Natural killer cell (primary cell): Measurements from ENCODE around the gene ZNF146. TPM values are rescaled to one million over a fixed set of nuclear protein-coding genes. Genes with fewer than 3 reads are reported as not detected.
"Not testable (repeated sequence)": the region's sequence is repeated elsewhere in the genome, so short reads cannot be mapped to it uniquely, and the experiment has no call there.

Source experiments
- ATAC-seq, 3 donors: fragments of 150-1000 bp in 2 of 3; fragments of 200-7000 bp in 1 of 3; cut with Tn5 transposase; 1 replicate in 1 of 3; 2 replicates in 2 of 3; pipeline ENCODE4 v1.10.0; 2021; ENCODE audit warnings: mild to moderate bottlenecking in 2 of 3, moderate library complexity in 2 of 3
- DNase-seq, 2 donors: peaks; one replicate each; pipeline versions ENCODE4 v3.0.0 to v3.0.0-alpha.2; 2013 to 2021; ENCODE audit warnings: mixed read lengths in 1 of 2
- H3K27ac ChIP-seq: one replicate; pipeline ENCODE4 v1.5.1; 2013; ENCODE audit warnings: mild to moderate bottlenecking, low read length
- H3K27me3 ChIP-seq: one replicate; pipeline ENCODE4 v1.6.1; 2013; ENCODE audit warnings: low read length; ENCODE audit not compliant: control insufficient read depth, insufficient read depth
- H3K36me3 ChIP-seq: one replicate; pipeline ENCODE4 v1.6.1; 2013; ENCODE audit warnings: low read length; ENCODE audit not compliant: control insufficient read depth, insufficient read depth
- H3K4me1 ChIP-seq: one replicate; pipeline ENCODE4 v1.6.1; 2013; ENCODE audit warnings: low read length; ENCODE audit not compliant: control insufficient read depth, insufficient read depth
- H3K4me3 ChIP-seq: one replicate; pipeline ENCODE4 v1.5.1; 2013; ENCODE audit warnings: low read length
- H3K9me3 ChIP-seq: one replicate; pipeline ENCODE4 v1.6.1; 2013; ENCODE audit warnings: low read length; ENCODE audit not compliant: control insufficient read depth, insufficient read depth
- H3K27ac Mint-ChIP-seq, 2 donors: one replicate each; pipeline ENCODE4 v1.8.0; 2022; ENCODE audit warnings: mild to moderate bottlenecking in 2 of 2, mixed read lengths in 2 of 2, moderate library complexity in 1 of 2
- H3K27me3 Mint-ChIP-seq, 2 donors: one replicate each; pipeline ENCODE4 v1.8.0; 2022; ENCODE audit warnings: low read depth in 2 of 2, mixed read lengths in 2 of 2
- H3K36me3 Mint-ChIP-seq: one replicate; pipeline ENCODE4 v1.8.0; 2022; ENCODE audit warnings: mixed read lengths
- H3K4me1 Mint-ChIP-seq, 2 donors: one replicate each; pipeline ENCODE4 v1.8.0; 2022; ENCODE audit warnings: mixed read lengths in 2 of 2
- H3K4me3 Mint-ChIP-seq: one replicate; pipeline ENCODE4 v1.8.0; 2022; ENCODE audit warnings: mild to moderate bottlenecking, moderate library complexity, mixed read lengths
- H3K9me3 Mint-ChIP-seq, 2 donors: one replicate each; pipeline ENCODE4 v1.8.0; 2022; ENCODE audit warnings: mixed read lengths in 2 of 2
- WGBS: methylation state at CpG from one replicate; pipeline ENCODE4 v1.1.7; 2013; ENCODE audit warnings: missing lambda C conversion rate; ENCODE audit not compliant: insufficient coverage; 5-methylcytosine and 5-hydroxymethylcytosine counted together
- intact Hi-C: fragments of 100-400 bp; cut with micrococcal nuclease; formaldehyde crosslinking; loops from one replicate; pipeline ENCODE4 v1.14.2; 2022
- total RNA-seq, 4 donors: library from RNA; stranded (reverse); fragments of 120-200 nt in 1 of 4; gene quantifications; one replicate each; pipeline versions ENCODE4 v1.2.3 to v1.2.4, GENCODE V29; 2013 to 2022
- TF ChIP-seq, protein P1 (sequence below): fragments of 200-600 bp; IDR thresholded peaks from one replicate; pipeline ENCODE4 v1.8.0; 2022; ENCODE audit warnings: antibody characterized with exemption

ZNF146 gene
- total RNA-seq: 10 to 100 TPM; 20.3 to 37.3 (median 21.5) TPM
- 87.5 TPM for total RNA-seq (2013)

DNA sequence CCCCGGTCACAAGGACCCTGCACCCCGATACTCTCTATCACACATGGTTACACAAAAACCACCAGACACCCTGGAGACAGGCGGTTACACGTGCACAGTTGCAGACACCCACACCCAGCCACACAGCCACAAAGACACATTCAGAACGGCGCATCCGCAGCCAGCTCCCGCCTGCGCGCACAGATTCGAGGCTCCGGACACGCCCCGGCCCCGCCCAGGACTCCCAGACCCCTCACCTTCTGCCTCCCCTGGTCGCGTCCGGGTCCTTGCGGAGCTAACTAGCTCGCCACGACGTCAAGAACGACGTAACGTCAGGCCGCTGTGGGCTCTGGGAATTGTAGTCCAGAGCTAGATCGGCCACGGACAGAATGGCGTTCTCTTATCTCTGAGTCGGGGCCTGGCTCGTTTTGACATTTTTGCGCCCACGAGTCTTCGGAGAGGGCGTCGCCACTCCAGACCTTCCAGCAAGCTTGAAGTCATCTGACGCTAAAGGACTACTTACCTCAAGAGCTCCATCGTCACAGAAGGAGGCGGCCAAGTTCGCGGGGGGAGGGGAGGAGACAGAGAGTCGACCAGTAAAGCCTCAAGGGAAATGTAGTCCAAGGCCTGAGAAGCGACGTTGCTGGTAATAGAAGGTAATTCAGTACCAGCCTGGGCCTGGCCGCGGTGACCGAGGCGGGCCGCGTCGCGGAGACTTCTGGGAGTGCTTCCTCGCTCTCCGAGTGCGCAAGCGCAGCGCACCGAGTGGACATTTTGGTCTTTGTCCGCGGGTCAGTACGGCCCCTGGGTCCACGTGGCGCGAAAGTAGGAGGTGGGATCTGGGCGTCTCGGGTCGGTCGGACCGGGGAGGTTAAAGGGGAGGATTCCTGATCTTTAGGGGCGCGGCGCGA, at the start of gene ZNF146, which contains the start of gene ZNF565:
Gene ZNF146, plus strand, starts transcription at position 721 of the 890 bp plus-strand sequence. CDS start 21,335 bp downstream, outside the sequence.
Gene ZNF565, minus strand, starts transcription at position 280 of the 890 bp plus-strand sequence. CDS start 12,680 bp downstream, outside the sequence.
- Mint-ChIP-seq H3K9me3 (no peaks in the 10 kb centered on the region), H3K4me3 (no peak within 1 kb of the TSS), H3K4me1 (peaks cover 12 to 14% of the 10 kb centered on the region in 2 donors), H3K27ac (no peak within 1 kb of the TSS), H3K27me3 (no peaks in the 10 kb centered on the region), H3K36me3 (peaks cover 6% of the 10 kb centered on the region)
- H3K4me1 ChIP-seq: peaks cover 18% of the 10 kb centered on the region
- DNase-seq (peak; percentile 90 to 97), ATAC-seq (peak; percentile 81 to 95 (median 86))
- H3K27ac ChIP-seq: peak within 1 kb of the TSS; percentile 91
- no peaks in the 10 kb centered on the region for H3K27me3 ChIP-seq
- H3K36me3 ChIP-seq: peaks cover 3% of the 10 kb centered on the region
- intact Hi-C loops: loop anchor here (1.0 to 10.0 kb wide), 11 partner anchors 74 to 1565 kb away; partner anchors contain the start of genes CAPNS1, TBCB, THAP8 and WDR62
- H3K9me3 ChIP-seq: no peaks in the 10 kb centered on the region
- peak within 1 kb of the TSS; percentile 92 for H3K4me3 ChIP-seq
- WGBS: under 1% methylated on average over 73 of the region's 73 CpGs
- TF ChIP-seq, protein P1, sequence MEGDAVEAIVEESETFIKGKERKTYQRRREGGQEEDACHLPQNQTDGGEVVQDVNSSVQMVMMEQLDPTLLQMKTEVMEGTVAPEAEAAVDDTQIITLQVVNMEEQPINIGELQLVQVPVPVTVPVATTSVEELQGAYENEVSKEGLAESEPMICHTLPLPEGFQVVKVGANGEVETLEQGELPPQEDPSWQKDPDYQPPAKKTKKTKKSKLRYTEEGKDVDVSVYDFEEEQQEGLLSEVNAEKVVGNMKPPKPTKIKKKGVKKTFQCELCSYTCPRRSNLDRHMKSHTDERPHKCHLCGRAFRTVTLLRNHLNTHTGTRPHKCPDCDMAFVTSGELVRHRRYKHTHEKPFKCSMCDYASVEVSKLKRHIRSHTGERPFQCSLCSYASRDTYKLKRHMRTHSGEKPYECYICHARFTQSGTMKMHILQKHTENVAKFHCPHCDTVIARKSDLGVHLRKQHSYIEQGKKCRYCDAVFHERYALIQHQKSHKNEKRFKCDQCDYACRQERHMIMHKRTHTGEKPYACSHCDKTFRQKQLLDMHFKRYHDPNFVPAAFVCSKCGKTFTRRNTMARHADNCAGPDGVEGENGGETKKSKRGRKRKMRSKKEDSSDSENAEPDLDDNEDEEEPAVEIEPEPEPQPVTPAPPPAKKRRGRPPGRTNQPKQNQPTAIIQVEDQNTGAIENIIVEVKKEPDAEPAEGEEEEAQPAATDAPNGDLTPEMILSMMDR: no peak

DNA sequence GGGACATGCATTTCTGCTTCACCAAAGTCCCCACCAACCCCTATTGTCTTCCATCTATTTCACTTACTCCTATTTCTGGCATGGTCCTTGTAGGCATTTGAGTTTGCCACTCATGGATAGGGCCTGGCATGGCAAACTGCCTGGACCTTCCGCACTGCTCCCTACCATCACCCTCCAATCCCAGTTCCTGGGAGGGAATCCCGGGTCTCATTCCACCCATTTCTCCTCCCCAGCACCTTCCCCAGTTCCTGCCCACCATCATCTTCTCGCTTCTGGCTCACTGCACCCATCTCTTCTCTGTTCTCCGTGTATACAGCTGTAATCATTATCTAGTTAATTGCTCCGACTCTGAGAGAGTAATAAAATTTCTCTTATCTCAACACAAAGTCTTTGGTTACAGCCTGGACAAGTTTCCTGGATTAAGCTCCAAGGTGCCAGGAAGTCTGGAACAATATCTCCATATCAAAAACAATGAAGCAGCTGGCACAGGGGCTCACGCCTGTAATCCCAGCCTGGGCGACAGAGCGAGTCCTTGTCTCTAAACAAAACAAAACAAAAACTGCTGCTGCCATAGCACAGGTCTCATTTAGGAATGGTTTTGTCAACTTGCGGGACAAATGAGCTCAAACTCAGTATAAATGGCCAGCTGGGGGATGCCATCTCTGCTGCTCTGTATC, 45.7 kb upstream of the ZNF146 start:
- no peak for ATAC-seq
- intact Hi-C loops: no loop called here
- Histone ChIP-seq H3K4me1 (peaks cover 5% of the 10 kb centered on the region), H3K27me3 (no peaks in the 10 kb centered on the region), H3K36me3 (no peaks in the 10 kb centered on the region), H3K9me3 (no peaks in the 10 kb centered on the region), H3K27ac (no peak overlapping the region), H3K4me3 (no peak overlapping the region)
- TF ChIP-seq, protein P1: no peak
- DNase-seq: no peak
- H3K4me1 Mint-ChIP-seq: peaks cover 0 to 5% of the 10 kb centered on the region in 2 donors
- no peak overlapping the region for H3K4me3 Mint-ChIP-seq
- H3K27ac Mint-ChIP-seq: no peak overlapping the region
- H3K36me3 Mint-ChIP-seq: no peaks in the 10 kb centered on the region
- 86% methylated on average over 9 of the region's 9 CpGs for WGBS
- no peaks in the 10 kb centered on the region for H3K27me3 Mint-ChIP-seq
- no peaks in the 10 kb centered on the region for H3K9me3 Mint-ChIP-seq

DNA sequence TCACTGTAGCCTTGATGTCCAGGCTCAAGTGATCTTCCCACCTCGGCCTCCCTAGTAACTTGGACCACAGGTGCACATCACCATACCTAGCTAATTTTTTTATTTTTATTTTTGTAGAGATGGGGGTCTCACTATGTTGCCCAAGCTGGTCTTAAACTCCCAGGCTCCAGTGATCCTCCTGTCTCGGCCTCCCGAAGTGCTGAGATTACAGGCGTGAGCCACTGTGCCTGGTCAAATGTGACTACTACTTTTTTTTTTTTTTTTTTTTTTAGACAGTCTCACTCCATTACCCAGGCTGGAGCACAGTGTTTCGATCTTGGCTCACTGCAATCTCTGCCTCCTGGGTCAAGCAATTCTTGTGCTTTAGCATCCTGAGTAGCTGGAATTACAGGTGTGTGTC, 42.1 kb upstream of the ZNF146 start:
- Mint-ChIP-seq H3K9me3 (no peaks in the 10 kb centered on the region), H3K4me3 (no peak overlapping the region), H3K4me1 (peaks cover 0 to 5% of the 10 kb centered on the region in 2 donors), H3K27ac (no peak overlapping the region), H3K27me3 (no peaks in the 10 kb centered on the region), H3K36me3 (no peaks in the 10 kb centered on the region)
- WGBS: 96% methylated on average over 3 of the region's 5 CpGs
- no peaks in the 10 kb centered on the region for H3K27me3 ChIP-seq
- no peak overlapping the region for H3K27ac ChIP-seq
- intact Hi-C loops: loop anchor here (5.0 kb wide), 1 partner anchor 221 kb away; no protein-coding TSS in a partner anchor
- no peak for DNase-seq
- no peak for ATAC-seq
- H3K36me3 ChIP-seq: no peaks in the 10 kb centered on the region
- no peak overlapping the region for H3K4me3 ChIP-seq
- peaks cover 5% of the 10 kb centered on the region for H3K4me1 ChIP-seq
- no peaks in the 10 kb centered on the region for H3K9me3 ChIP-seq
- TF ChIP-seq, protein P1: no peak

DNA sequence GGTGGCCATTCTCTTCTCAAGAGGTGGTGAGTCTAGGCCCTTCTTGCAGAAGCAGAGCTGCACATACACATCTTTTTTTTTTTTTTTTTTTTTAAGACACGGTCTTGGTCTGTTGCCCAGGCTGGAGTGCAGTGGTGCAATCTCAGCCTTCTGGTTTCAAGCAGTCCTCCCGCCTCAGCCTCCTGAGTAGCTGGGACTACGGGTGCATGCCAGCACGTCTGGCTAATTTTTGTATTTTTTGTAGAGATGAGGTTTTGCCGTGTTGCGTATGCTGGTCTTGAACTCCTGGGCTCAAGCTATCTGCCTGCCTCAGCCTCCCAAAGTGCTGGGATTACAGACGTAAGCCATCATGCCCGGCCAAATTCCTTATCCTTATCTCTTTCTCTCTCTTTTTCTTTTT, 41.1 kb upstream of the ZNF146 start:
- H3K36me3 Mint-ChIP-seq, DNase-seq, ATAC-seq, H3K9me3 ChIP-seq, H3K4me3 ChIP-seq, H3K9me3 Mint-ChIP-seq, H3K36me3 ChIP-seq, H3K4me1 Mint-ChIP-seq, H3K27me3 Mint-ChIP-seq, H3K27me3 ChIP-seq, H3K27ac ChIP-seq, H3K27ac Mint-ChIP-seq, H3K4me1 ChIP-seq, H3K4me3 Mint-ChIP-seq: not testable (repeated sequence)
- intact Hi-C loops: loop anchor here (5.0 kb wide), 1 partner anchor 222 kb away; no protein-coding TSS in a partner anchor
- WGBS: 93% methylated on average over 8 of the region's 8 CpGs

DNA sequence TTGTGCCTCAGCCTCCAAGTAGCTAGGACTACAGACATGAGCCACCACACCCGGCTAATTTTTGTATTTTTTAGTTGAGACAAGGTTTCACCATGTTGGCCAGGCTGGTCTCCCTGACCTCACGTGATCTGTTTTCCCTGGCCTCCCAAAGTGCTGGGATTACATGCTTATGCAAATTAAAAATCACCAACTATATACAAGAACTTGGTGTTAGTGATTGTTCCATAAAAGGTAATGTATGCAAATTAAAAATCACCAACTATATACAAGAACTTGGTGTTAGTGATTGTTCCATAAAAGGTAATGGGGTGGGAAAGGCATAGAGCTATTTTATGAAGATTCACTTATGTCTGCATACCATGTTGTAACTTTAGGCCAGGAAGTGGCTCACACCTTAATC, 35.8 kb upstream of the ZNF146 start:
- H3K36me3 ChIP-seq: peaks cover 11% of the 10 kb centered on the region
- peaks cover 12% of the 10 kb centered on the region for H3K36me3 Mint-ChIP-seq
- H3K4me3 Mint-ChIP-seq, H3K9me3 Mint-ChIP-seq, H3K4me3 ChIP-seq, H3K27ac ChIP-seq, DNase-seq, H3K4me1 Mint-ChIP-seq, H3K27me3 Mint-ChIP-seq, H3K27ac Mint-ChIP-seq, H3K4me1 ChIP-seq, ATAC-seq, H3K27me3 ChIP-seq, H3K9me3 ChIP-seq, intact Hi-C loops: not testable (repeated sequence)
- 85% methylated on average over 2 of the region's 2 CpGs for WGBS
